ENCODE data around the gene WDR17. TPM values are rescaled to one million over a fixed set of nuclear protein-coding genes. Genes with fewer than 3 reads are reported as not detected.

The WDR17 gene
- total RNA-seq, 2 donors from 2014 or later, result 0.39 TPM; not detected in 1

DNA sequence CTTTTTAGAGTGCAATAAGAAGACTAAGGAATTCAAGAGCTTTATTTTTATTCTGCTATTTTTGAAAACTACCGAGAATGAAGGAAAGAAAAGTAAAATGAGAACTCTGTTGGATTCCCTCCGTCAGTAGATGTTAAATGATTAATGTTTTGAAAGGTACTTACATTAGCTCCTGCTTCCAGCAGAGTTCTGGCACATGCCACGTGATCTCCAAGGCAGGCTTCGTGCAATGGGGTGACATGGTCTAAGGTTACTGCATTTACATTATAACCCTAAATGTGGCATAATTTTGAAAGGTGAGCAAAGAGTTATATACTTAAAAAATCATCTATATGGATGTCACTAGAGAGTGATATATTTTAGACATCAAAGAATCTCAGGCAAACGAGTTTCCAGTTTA is 156.5 kb downstream of the WDR17 start:
- no peaks in the 10 kb centered on the region for H3K9me3 Mint-ChIP-seq
- H3K4me3 Mint-ChIP-seq, result no peak overlapping the region
- no peaks in the 10 kb centered on the region for H3K27me3 Mint-ChIP-seq
- no peaks in the 10 kb centered on the region for H3K36me3 Mint-ChIP-seq
- DNase-seq (ENCODE audit: low spot score) (no peak), ATAC-seq (no peak)
- no peaks in the 10 kb centered on the region for H3K4me1 Mint-ChIP-seq (ENCODE audit: low read depth in 2 of 2)
- H3K27ac Mint-ChIP-seq, result no peak overlapping the region

DNA sequence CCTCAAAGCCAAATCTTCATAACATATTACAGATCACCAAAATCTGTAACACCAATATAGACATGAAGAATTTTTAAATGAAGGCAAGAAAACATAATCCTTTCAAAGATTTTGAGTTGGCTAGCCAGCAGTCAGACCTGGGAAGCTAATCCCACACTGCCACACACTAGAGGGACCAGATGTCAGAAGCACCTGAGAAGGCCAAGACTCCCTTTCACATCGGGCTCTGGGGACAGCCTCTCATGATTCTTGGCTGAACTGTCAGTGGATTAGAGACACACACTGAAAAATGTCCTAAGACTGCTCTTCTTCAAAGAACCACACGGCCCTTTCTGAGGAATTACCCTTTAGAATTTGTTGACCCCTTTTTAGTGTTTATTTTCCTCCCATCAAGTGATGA is 157.9 kb downstream of the WDR17 start:
- Mint-ChIP-seq H3K36me3 (no peaks in the 10 kb centered on the region), H3K4me1 (ENCODE audit: low read depth in 2 of 2) (no peaks in the 10 kb centered on the region), H3K4me3 (no peak overlapping the region), H3K9me3 (no peaks in the 10 kb centered on the region), H3K27ac (no peak overlapping the region), H3K27me3 (no peaks in the 10 kb centered on the region)
- ATAC-seq, result no peak
- DNase-seq (ENCODE audit: low spot score), result no peak

DNA sequence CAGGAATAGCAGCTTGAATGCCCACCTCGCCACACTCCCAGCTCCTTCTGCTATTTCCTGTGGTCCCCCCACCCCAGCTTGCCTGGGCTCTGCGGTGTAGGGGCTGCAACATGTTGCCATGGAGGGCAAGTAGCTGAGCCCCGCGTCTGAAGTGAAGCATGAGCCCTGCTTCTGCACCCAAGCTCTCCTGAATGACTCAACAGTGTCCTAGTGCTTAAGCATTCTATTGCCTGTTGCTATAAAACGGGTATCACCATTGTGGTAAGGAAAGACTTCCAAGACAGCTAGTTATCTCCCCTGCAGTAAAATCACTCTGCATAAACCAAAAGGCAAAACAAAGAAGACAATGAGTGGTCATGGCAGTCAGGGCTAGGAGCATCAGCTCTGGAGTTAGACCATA is 161.1 kb downstream of the WDR17 start:
- Mint-ChIP-seq H3K27me3 (peaks cover 6 to 8% of the 10 kb centered on the region in 2 donors), H3K27ac (no peak overlapping the region), H3K4me1 (ENCODE audit: low read depth in 2 of 2) (no peaks in the 10 kb centered on the region), H3K4me3 (no peak overlapping the region), H3K36me3 (no peaks in the 10 kb centered on the region), H3K9me3 (no peaks in the 10 kb centered on the region)
- no peak for ATAC-seq
- DNase-seq (ENCODE audit: low spot score), result no peak

DNA sequence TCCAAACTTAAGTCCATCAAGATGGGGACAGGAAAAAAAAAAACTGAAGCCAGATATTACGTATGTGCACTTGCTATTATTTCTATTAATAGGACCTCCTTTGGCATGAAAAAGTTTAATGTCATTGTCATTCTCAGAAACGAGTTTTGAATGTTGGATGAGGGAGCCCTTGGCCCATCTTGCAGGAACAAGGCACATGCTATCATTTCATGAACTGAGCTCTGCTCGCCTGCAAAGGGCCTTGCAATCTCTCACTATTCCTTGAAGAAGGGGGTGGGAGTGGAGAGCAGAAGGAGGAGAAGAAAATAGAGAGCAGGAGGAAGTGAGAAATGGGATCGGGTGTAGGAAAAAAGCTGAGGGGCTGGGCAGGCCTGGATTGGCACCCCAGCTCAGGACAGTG is 164.0 kb downstream of the WDR17 start:
- no peak overlapping the region for H3K27ac Mint-ChIP-seq
- DNase-seq (ENCODE audit: low spot score), result no peak
- no peak overlapping the region for H3K4me3 Mint-ChIP-seq
- no peak for ATAC-seq
- no peaks in the 10 kb centered on the region for H3K9me3 Mint-ChIP-seq
- H3K27me3 Mint-ChIP-seq, result peaks cover 9 to 23% of the 10 kb centered on the region in 2 donors
- no peaks in the 10 kb centered on the region for H3K4me1 Mint-ChIP-seq (ENCODE audit: low read depth in 2 of 2)
- H3K36me3 Mint-ChIP-seq, result no peaks in the 10 kb centered on the region

Other genes with a start within 250 kb of the WDR17 start
- not detected for gene SPATA4, start 129.7 kb downstream of the WDR17 start, total RNA-seq
- not detected for gene ASB5, start 203.4 kb downstream of the WDR17 start, total RNA-seq